HEK293T (cell line): ENCODE data around the gene PCSK5.

ENCODE experiments used
- ARNT ChIP-seq: fragments of 450-650 bp; IDR thresholded peaks from 2 replicates; pipeline ENCODE4 v1.6.1; 2017; ENCODE audit warnings: mild to moderate bottlenecking
- SP1 ChIP-seq: fragments of 450-650 bp; IDR thresholded peaks from 2 replicates; pipeline ENCODE4 v1.6.1; 2017
- SUZ12 ChIP-seq: fragments of 450-650 bp; IDR thresholded peaks from 2 replicates; pipeline ENCODE4 v1.6.1; 2016; ENCODE audit warnings: mild to moderate bottlenecking

DNA sequence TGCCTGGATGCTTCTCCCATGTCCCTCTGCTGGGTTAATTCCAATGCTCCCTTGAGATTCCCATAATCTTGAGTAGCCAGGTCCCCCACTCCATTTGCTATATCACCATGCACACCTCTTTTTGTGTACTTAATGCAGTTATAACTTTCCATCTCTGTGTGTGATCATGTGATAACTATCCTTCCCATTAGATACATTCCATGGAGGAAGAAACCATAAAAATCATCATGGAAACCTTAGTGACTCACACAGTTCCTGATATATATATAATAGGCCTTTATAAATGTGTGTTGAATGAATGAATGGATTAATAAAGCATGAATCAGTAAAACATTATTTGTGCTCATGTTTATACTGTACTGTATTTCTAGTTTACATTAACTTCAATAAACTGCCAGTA lies 104.6 kb downstream of the PCSK5 start:
- TF ChIP-seq SP1 (no peak), ARNT (no peak), SUZ12 (no peak)
